HG03378 (cell line): ENCODE measurements around the gene TPRN.

ENCODE experiments used
- ATAC-seq: cut with Tn5 transposase; IDR thresholded peaks from one replicate; pipeline ENCODE4 v1.9.1; 2021; ENCODE audit warnings: mild to moderate bottlenecking, moderate library complexity; ENCODE audit not compliant: unreplicated experiment

Gene TPRN

GRCh38 chr9:137226338-137227053 is 26.0 kb upstream of the TPRN start:
- ATAC-seq: no peak

- ATAC-seq: no peak
Measured at GRCh38 chr9:137225699-137226331, 25.3 kb upstream of the TPRN start.

GRCh38 chr9:137224830-137225694 is 24.5 kb upstream of the TPRN start, which contains the start of gene CYSRT1:
Gene CYSRT1 (plus strand): TSS chr9:137225174. CDS start chr9:137225622, 448 bp downstream.
- no peak for ATAC-seq

GRCh38 chr9:137223078-137223970 is 22.8 kb upstream of the TPRN start:
- ATAC-seq: peak; percentile 56

GRCh38 chr9:137222190-137223077 is 21.9 kb upstream of the TPRN start, which contains the start of gene RNF208:
Gene RNF208 (minus strand): TSS chr9:137222240. CDS start chr9:137221212, 1,028 bp downstream.
- ATAC-seq: peak; percentile 2

GRCh38 chr9:137221506-137222111 is 21.1 kb upstream of the TPRN start:
- ATAC-seq: no peak

- no peak for ATAC-seq
Measured at GRCh38 chr9:137221095-137221505, 20.6 kb upstream of the TPRN start.

- no peak for ATAC-seq
Measured at GRCh38 chr9:137220317-137221094, 20.0 kb upstream of the TPRN start.

GRCh38 chr9:137219757-137220316 is 19.3 kb upstream of the TPRN start:
- no peak for ATAC-seq

GRCh38 chr9:137218754-137219271 is 18.3 kb upstream of the TPRN start:
- no peak for ATAC-seq

GRCh38 chr9:137218212-137218753 is 17.7 kb upstream of the TPRN start:
- ATAC-seq: no peak

- ATAC-seq: no peak
Measured at GRCh38 chr9:137217276-137218211, 17.0 kb upstream of the TPRN start.

GRCh38 chr9:137216188-137216965 is 15.8 kb upstream of the TPRN start:
- no peak for ATAC-seq

- ATAC-seq: no peak
Measured at GRCh38 chr9:137215196-137215986, 14.8 kb upstream of the TPRN start.

- ATAC-seq: no peak
Measured at GRCh38 chr9:137214620-137215019, 14.1 kb upstream of the TPRN start.
